GM18519 (cell line): ENCODE results near the gene LEMD1.
"Not testable (repeated sequence)": the region's sequence is repeated elsewhere in the genome, so short reads cannot be mapped to it uniquely, and the experiment has no call there.

ENCODE experiments used
- ATAC-seq: cut with Tn5 transposase; IDR thresholded peaks from one replicate; pipeline ENCODE4 v1.9.1; 2021; ENCODE audit warnings: mild to moderate bottlenecking, moderate library complexity; ENCODE audit not compliant: unreplicated experiment, low FRiP score

Gene LEMD1

GRCh38 chr1:205432116-205432515 lies 10.3 kb upstream of the LEMD1 start:
- no peak for ATAC-seq

GRCh38 chr1:205430696-205431305 lies 8.9 kb upstream of the LEMD1 start:
- ATAC-seq, result no peak

- ATAC-seq, result no peak
Observed at GRCh38 chr1:205429762-205430695, 8.2 kb upstream of the LEMD1 start.

GRCh38 chr1:205424901-205425600 lies 3.2 kb upstream of the LEMD1 start:
- ATAC-seq, result no peak

- no peak for ATAC-seq
Observed at GRCh38 chr1:205423814-205424399, 2.1 kb upstream of the LEMD1 start.

GRCh38 chr1:205422993-205423642 lies 1.3 kb upstream of the LEMD1 start:
- no peak for ATAC-seq

- ATAC-seq, result no peak
Observed at GRCh38 chr1:205420938-205421337, 918 bp downstream of the LEMD1 start.

- ATAC-seq, result no peak
Observed at GRCh38 chr1:205417870-205418635, 3.8 kb downstream of the LEMD1 start.

GRCh38 chr1:205416322-205416721 lies 5.5 kb downstream of the LEMD1 start:
- ATAC-seq, result no peak

GRCh38 chr1:205410581-205411298 lies 11.1 kb downstream of the LEMD1 start:
- no peak for ATAC-seq

GRCh38 chr1:205407970-205408369 lies 13.9 kb downstream of the LEMD1 start:
- no peak for ATAC-seq

- not testable (repeated sequence) for ATAC-seq
Observed at GRCh38 chr1:205406252-205406651, 15.6 kb downstream of the LEMD1 start.

- not testable (repeated sequence) for ATAC-seq
Observed at GRCh38 chr1:205404484-205404883, 17.4 kb downstream of the LEMD1 start.

- no peak for ATAC-seq
Observed at GRCh38 chr1:205398586-205398985, 23.3 kb downstream of the LEMD1 start.

- no peak for ATAC-seq
Observed at GRCh38 chr1:205396967-205397616, 24.8 kb downstream of the LEMD1 start.

GRCh38 chr1:205395616-205396015 lies 26.2 kb downstream of the LEMD1 start:
- ATAC-seq, result no peak

- ATAC-seq, result no peak
Observed at GRCh38 chr1:205392650-205393049, 29.2 kb downstream of the LEMD1 start.

- ATAC-seq, result no peak
Observed at GRCh38 chr1:205391386-205391785, 30.5 kb downstream of the LEMD1 start.
